ENCODE data around the gene SLC50A1.
"Not testable (repeated sequence)": the region's sequence is repeated elsewhere in the genome, so short reads cannot be mapped to it uniquely, and the experiment has no call there.

Gene SLC50A1

GRCh38 chr1:155145491-155145890 is 9.8 kb downstream of the SLC50A1 start:
- no peak for TF ChIP-seq CTCF (conservative IDR thresholded peaks at IDR 0.05; ENCODE audit: low read length)
- no peak for DNase-seq (ENCODE audit: low read depth)

GRCh38 chr1:155155996-155156643 is 20.5 kb downstream of the SLC50A1 start:
- H3K4me3 ChIP-seq (ENCODE audit: low read length); DNase-seq (ENCODE audit: low read depth): not testable (repeated sequence)

More at GRCh38 chr1:155145491-155145890, 9.8 kb downstream of the SLC50A1 start:
- no peak overlapping the region for H3K4me3 ChIP-seq (ENCODE audit: low read length)

- no peak for DNase-seq (ENCODE audit: low read depth)
- no peak overlapping the region for H3K4me3 ChIP-seq (ENCODE audit: low read length)
- TF ChIP-seq CTCF (conservative IDR thresholded peaks at IDR 0.05; ENCODE audit: low read length): no peak
Measured at GRCh38 chr1:155158991-155159390, 23.3 kb downstream of the SLC50A1 start.

GRCh38 chr1:155160128-155160527 is 24.5 kb downstream of the SLC50A1 start:
- TF ChIP-seq CTCF (conservative IDR thresholded peaks at IDR 0.05; ENCODE audit: low read length): no peak
- no peak overlapping the region for H3K4me3 ChIP-seq (ENCODE audit: low read length)
- no peak for DNase-seq (ENCODE audit: low read depth)

GRCh38 chr1:155162631-155163030 is 27.0 kb downstream of the SLC50A1 start:
- not testable (repeated sequence) for H3K4me3 ChIP-seq (ENCODE audit: low read length); DNase-seq (ENCODE audit: low read depth)

- not testable (repeated sequence) for DNase-seq (ENCODE audit: low read depth); H3K4me3 ChIP-seq (ENCODE audit: low read length)
Measured at GRCh38 chr1:155163785-155164184, 28.1 kb downstream of the SLC50A1 start.

- not testable (repeated sequence) for H3K4me3 ChIP-seq (ENCODE audit: low read length); DNase-seq (ENCODE audit: low read depth)
Measured at GRCh38 chr1:155164625-155165024, 29.0 kb downstream of the SLC50A1 start.

GRCh38 chr1:155166051-155166470 is 30.4 kb downstream of the SLC50A1 start:
- DNase-seq (ENCODE audit: low read depth): no peak
- no peak for TF ChIP-seq CTCF (conservative IDR thresholded peaks at IDR 0.05; ENCODE audit: low read length)
- H3K4me3 ChIP-seq (ENCODE audit: low read length): no peak overlapping the region

GRCh38 chr1:155166471-155167165 is 31.0 kb downstream of the SLC50A1 start:
- DNase-seq (ENCODE audit: low read depth): peak; percentile 20
- no peak for TF ChIP-seq CTCF (conservative IDR thresholded peaks at IDR 0.05; ENCODE audit: low read length)
- no peak overlapping the region for H3K4me3 ChIP-seq (ENCODE audit: low read length)

Data from AG10803 (cell line).